DLD1 (cell line): ENCODE results near the gene GOLPH3.
"Not testable (repeated sequence)": the region's sequence is repeated elsewhere in the genome, so short reads cannot be mapped to it uniquely, and the experiment has no call there.

ENCODE experiments used
- in situ Hi-C: cut with HindIII; loops from 2 replicates; pipeline ENCODE4 v1.10.0; 2017; ENCODE audit warnings: low sequenced_read_pairs

Gene GOLPH3

GRCh38 chr5:32100691-32101302 is 73.3 kb downstream of the GOLPH3 start:
- in situ Hi-C loops = no loop called here

DNA sequence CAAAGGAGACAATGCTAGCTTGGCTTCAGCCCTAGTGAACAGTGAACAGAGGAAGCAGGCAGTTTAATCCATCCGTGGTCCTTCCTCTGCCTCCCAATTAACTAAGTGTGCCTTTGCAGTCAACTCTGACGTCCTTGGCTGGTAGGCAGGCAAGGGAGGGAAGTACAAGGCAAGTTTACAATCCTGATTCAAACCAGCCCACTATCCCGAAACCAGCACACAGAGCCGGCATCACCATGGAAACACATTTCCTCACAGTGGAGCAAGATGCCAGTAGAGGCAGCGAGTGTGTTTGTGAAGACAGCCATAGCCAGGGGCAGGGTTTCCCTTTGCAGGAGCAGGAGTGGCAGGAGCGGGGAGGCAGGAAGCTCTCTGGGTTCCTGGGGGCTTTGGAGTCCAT is 73.9 kb downstream of the GOLPH3 start:
- in situ Hi-C loops = no loop called here

GRCh38 chr5:32099486-32100035 is 74.6 kb downstream of the GOLPH3 start:
- in situ Hi-C loops = loop anchor here (5.0 kb wide), 1 partner anchor 42 kb away; no protein-coding TSS in a partner anchor

GRCh38 chr5:32098890-32099310 is 75.2 kb downstream of the GOLPH3 start:
- in situ Hi-C loops = loop anchor here (5.0 kb wide), 1 partner anchor 42 kb away; no protein-coding TSS in a partner anchor

- in situ Hi-C loops = loop anchor here (5.0 kb wide), 1 partner anchor 41 kb away; no protein-coding TSS in a partner anchor
Measured at GRCh38 chr5:32098291-32098690, 75.8 kb downstream of the GOLPH3 start.

DNA sequence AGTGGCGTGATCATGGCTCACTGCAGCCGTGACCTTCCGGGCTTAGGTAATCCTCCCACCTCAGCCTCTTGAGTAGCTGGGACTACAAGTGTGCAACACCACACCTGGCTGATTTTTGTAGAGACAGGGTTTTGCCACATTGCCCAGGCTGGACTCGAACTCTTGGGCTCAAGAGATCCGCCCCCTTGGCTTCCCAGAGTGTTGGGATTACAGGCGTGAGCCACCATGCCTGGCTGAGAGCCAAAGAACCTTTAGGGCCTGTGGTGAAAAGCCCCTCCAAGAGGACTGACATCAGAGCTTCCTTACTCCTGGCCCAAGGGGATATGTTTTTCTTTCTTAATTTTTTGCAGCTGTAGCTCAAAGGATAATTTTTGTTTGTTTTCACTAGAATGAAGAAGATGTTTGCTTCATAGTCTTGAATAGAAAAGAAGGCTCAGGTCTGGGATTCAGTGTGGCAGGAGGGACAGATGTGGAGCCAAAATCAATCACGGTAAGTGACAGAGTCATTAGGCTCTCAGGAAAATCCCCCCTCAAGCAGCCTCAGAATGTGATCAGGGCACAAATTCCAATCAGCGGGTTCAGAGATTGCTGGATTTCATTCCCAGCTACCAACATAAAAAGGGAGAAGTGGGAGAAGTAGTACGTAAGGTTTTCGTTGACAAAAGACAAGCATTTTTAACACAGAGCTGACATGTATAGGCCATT is 77.1 kb downstream of the GOLPH3 start:
- in situ Hi-C loops = loop anchor here (5.0 kb wide), 1 partner anchor 40 kb away; no protein-coding TSS in a partner anchor

- in situ Hi-C loops = loop anchor here (5.0 kb wide), 1 partner anchor 38 kb away; no protein-coding TSS in a partner anchor
Measured at GRCh38 chr5:32095261-32095671, 78.9 kb downstream of the GOLPH3 start.

DNA sequence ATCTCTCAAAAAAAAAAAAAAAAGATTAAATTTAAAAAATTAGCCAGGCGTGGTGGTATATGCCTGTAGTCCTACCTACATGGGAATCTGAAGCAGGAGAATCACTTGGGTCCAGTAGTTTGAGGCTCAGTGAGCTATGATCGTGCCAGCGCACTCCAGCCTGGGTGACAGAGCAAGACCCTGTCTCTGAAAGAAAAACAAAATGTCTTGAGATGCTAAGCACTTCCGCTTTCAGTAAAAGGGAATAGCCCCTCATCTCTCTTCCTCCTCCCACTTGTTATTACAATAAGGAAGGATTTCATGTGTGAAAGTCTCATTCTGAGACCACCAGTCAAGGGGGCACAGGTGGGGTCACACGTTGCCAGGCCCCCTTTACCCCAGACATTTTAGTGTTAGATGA is 79.4 kb downstream of the GOLPH3 start:
- in situ Hi-C loops = loop anchor here (5.0 kb wide), 1 partner anchor 37 kb away; no protein-coding TSS in a partner anchor

- in situ Hi-C loops = no loop called here
Measured at GRCh38 chr5:32092938-32093812, 80.9 kb downstream of the GOLPH3 start.

GRCh38 chr5:32090755-32091128 is 83.4 kb downstream of the GOLPH3 start:
- in situ Hi-C loops = no loop called here

- in situ Hi-C loops = no loop called here
Measured at GRCh38 chr5:32090026-32090754, 83.9 kb downstream of the GOLPH3 start.

GRCh38 chr5:32089146-32090000 is 84.7 kb downstream of the GOLPH3 start:
- in situ Hi-C loops = no loop called here

- in situ Hi-C loops = no loop called here
Measured at GRCh38 chr5:32088214-32088613, 85.9 kb downstream of the GOLPH3 start.

DNA sequence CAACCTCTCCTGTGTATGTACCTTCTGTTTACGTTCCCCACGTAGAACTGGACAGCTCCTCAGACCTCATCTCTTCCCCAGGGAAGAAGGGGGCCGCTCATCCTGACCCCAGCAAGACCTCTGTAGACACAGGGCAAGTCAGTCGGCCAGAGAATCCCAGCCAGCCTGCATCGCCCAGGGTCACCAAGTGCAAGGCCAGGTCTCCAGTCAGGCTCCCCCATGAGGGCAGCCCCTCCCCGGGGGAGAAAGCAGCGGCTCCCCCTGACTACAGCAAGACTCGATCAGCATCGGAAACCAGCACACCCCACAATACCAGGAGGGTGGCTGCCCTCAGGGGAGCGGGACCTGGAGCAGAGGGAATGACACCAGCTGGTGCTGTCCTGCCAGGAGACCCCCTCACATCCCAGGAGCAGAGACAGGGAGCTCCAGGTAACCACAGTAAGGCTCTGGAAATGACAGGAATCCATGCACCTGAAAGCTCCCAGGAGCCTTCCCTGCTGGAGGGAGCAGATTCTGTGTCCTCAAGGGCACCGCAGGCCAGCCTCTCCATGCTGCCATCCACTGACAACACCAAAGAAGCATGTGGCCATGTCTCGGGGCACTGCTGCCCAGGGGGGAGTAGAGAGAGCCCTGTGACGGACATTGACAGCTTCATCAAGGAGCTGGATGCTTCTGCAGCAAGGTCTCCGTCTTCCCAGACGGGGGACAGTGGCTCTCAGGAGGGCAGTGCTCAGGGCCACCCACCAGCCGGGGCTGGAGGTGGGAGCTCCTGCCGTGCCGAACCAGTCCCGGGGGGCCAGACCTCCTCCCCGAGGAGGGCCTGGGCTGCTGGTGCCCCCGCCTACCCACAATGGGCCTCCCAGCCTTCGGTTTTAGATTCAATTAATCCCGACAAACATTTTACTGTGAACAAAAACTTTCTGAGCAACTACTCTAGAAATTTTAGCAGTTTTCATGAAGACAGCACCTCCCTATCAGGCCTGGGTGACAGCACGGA is 86.7 kb downstream of the GOLPH3 start:
- in situ Hi-C loops = no loop called here

DNA sequence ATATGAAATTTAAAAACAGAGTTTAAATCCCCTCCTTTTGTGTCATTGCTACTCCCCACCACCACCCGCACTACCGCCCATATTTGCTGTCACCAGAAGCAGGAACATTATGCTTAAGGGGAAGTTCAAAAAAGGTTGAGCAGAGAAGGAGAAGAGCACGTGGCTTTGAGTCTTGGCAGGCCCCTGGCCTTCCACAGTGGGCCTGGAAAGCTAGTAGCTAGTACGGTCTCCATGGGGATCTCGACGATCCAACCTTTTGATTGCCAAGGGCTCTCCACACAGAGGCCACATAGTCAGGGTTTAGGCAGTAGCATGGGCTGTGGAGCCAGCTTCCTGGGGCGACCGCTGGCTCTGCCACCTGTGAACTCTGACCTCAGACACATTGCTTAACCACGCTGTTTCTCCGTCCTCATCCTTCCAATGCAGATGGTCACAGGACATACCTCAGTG is 90.1 kb downstream of the GOLPH3 start:
- in situ Hi-C loops = no loop called here

- in situ Hi-C loops = no loop called here
Measured at GRCh38 chr5:32082701-32083100, 91.4 kb downstream of the GOLPH3 start.

DNA sequence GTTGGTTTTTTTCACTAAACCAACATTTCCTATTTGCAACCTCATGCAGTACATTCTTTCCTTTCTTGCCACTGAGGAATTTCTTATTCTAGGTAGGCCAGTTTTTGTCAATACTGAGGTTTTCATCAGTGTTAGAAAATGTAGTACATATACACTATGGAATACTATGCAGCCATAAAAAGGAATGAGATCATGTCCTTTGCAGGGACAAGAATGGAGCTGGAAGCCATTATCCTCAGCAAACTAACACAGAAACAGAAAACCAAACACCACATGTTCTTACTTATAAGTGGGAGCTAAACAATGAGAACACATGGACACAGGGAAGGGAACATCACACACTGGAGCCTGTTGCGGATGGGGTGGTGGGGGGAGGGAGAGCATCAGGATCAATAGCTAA is 93.6 kb downstream of the GOLPH3 start:
- in situ Hi-C loops = not testable (repeated sequence)

DNA sequence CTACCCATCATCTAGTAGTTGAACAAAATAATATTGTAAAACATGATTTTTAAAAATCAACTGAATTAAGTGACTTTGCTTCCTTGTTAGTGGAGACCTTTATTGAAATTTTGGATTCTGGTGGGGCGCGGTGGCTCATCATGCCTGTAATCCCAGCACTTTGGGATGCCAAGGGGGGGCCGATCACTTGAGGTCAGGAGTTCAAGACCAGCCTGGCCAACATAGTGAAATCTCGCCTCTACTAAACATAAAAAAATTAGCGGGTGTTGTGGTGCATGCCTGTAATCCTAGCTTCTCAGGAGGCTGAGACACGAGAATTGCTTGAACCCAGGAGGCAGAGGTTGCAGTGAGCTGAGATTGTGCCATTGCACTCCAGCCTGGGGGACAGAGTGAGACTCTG is 95.3 kb downstream of the GOLPH3 start:
- in situ Hi-C loops = not testable (repeated sequence)
